HUDEP-2 (cell line): ENCODE data around the gene FRY.
A peak's percentile ranks its signal among the peaks of the same experiment; 100 is the strongest.

Experiments
- DNase-seq, 76 experiments: peaks; one replicate each; lab custom pipeline; 2025; ENCODE audit not compliant: unreplicated experiment in 76 of 76; lab: John Stamatoyannopoulos, UW

The FRY gene

GRCh38 chr13:32208860-32209259, 177.3 kb downstream of the FRY start:
- DNase-seq, result no peak

GRCh38 chr13:32209652-32210051, 178.1 kb downstream of the FRY start:
- no peak for DNase-seq

- no peak for DNase-seq
Measured at GRCh38 chr13:32210101-32210500, 178.5 kb downstream of the FRY start.

- DNase-seq, result no peak
Measured at GRCh38 chr13:32211813-32212212, 180.2 kb downstream of the FRY start.

- no peak for DNase-seq
Measured at GRCh38 chr13:32212421-32212820, 180.8 kb downstream of the FRY start.

- DNase-seq, result no peak
Measured at GRCh38 chr13:32213626-32214025, 182.1 kb downstream of the FRY start.

GRCh38 chr13:32214071-32214470, 182.5 kb downstream of the FRY start:
- no peak for DNase-seq

GRCh38 chr13:32216281-32216680, 184.7 kb downstream of the FRY start:
- DNase-seq, result no peak

GRCh38 chr13:32222046-32222676, 190.6 kb downstream of the FRY start:
- no peak for DNase-seq

GRCh38 chr13:32224916-32225315, 193.3 kb downstream of the FRY start:
- no peak for DNase-seq

GRCh38 chr13:32225481-32225931, 193.9 kb downstream of the FRY start:
- no peak for DNase-seq

- no peak for DNase-seq
Measured at GRCh38 chr13:32228330-32229041, 196.9 kb downstream of the FRY start.

GRCh38 chr13:32229443-32229842, 197.9 kb downstream of the FRY start:
- DNase-seq, result no peak

- DNase-seq, result no peak
Measured at GRCh38 chr13:32232263-32232662, 200.7 kb downstream of the FRY start.

- no peak for DNase-seq
Measured at GRCh38 chr13:32233062-32233461, 201.5 kb downstream of the FRY start.

- DNase-seq, result peak in 3 of 76 experiments; percentile 2 to 14 (median 8)
Measured at GRCh38 chr13:32234914-32235313, 203.3 kb downstream of the FRY start.

- no peak for DNase-seq
Measured at GRCh38 chr13:32237681-32238080, 206.1 kb downstream of the FRY start.

GRCh38 chr13:32243695-32244094, 212.1 kb downstream of the FRY start:
- no peak for DNase-seq

- DNase-seq, result no peak
Measured at GRCh38 chr13:32245555-32245954, 214.0 kb downstream of the FRY start.

GRCh38 chr13:32246468-32246867, 214.9 kb downstream of the FRY start:
- peak in 59 of 76 experiments; percentile 1 to 80 (median 30) for DNase-seq

GRCh38 chr13:32247887-32248286, 216.3 kb downstream of the FRY start:
- DNase-seq, result no peak

GRCh38 chr13:32248801-32249200, 217.2 kb downstream of the FRY start:
- no peak for DNase-seq
